ENCODE measurements around the gene DPH7. TPM values are rescaled to one million over a fixed set of nuclear protein-coding genes. Genes with fewer than 3 reads are reported as not detected.
A peak's percentile ranks its signal among the peaks of the same experiment; 100 is the strongest.
"Not testable (repeated sequence)": the region's sequence is repeated elsewhere in the genome, so short reads cannot be mapped to it uniquely, and the experiment has no call there.

Gene DPH7
- total and polyA plus RNA-seq, 4 donors, result 9.9 to 94.0 (median 30.2) TPM

DNA sequence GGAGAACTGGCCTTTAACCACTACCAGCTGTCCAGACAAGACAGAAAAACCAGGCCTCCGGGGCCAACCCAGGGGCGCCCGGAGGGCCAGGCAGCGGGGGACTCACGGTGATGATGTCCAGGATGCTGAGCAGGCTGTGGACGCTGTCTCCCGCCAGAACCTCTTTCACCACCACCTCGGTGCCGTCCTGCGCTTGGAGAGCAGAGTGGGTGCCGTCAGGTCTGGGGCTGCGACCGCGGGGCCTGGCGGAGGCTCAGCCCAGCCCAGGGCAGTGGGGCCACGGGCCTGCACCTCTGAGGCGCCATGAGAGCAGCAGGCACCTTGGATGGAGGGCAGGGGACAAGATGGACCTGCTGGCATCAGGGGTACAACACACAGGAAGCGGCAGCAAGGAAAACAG lies 38.2 kb downstream of the DPH7 start:
- Histone ChIP-seq H3K9me3 (ENCODE audit: control insufficient read depth, low read length) (no peaks in the 10 kb centered on the region), H3K36me3 (ENCODE audit: control insufficient read depth in 1 of 2, insufficient read depth in 2 of 2, low read length in 1 of 2) (no peaks in the 10 kb centered on the region), H3K27me3 (ENCODE audit: control insufficient read depth in 1 of 2, insufficient read depth in 2 of 2, low read length in 1 of 2) (no peaks in the 10 kb centered on the region), H3K4me3 (ENCODE audit: low read length in 2 of 2) (no peak overlapping the region), H3K4me1 (ENCODE audit: control insufficient read depth in 1 of 2, insufficient read depth in 2 of 2, low read length in 2 of 2) (no peaks in the 10 kb centered on the region), H3K27ac (ENCODE audit: low read depth in 1 of 2, low read length in 2 of 2) (no peak overlapping the region)
- intact Hi-C loops (cut with DNase I), result no loop called here
- WGBS, 2 donors, result 90 to 92% methylated on average over 18 of the region's 18 CpGs
- DNase-seq (peak in 1 of 2 donors; percentile 20), ATAC-seq (ENCODE audit: low FRiP score) (no peak)

DNA sequence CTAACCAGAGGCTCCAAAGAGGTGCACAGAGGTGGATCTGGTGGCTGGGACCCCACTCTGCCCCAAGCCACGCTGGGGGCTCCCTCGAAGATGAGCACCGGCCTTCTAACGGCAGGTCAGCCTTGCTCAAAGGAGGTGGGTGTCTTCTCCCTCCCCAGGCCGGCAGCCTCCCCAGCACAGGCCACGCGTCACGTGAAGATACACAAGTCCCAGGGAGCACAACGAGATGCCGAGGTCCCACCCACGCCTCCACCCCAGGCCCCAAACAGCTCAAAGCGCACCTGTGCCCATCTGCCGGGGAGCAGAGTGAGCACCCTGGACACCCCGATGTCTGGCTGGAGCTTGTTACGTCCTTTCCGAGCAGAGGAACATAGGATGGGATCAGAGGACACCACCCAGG lies 40.7 kb downstream of the DPH7 start:
- ATAC-seq (ENCODE audit: low FRiP score) (no peak), DNase-seq (peak in 1 of 2 donors; percentile 41)
- Histone ChIP-seq H3K4me1 (ENCODE audit: control insufficient read depth in 1 of 2, insufficient read depth in 2 of 2, low read length in 2 of 2) (peaks cover 0 to 2% of the 10 kb centered on the region in 2 donors), H3K27ac (ENCODE audit: low read depth in 1 of 2, low read length in 2 of 2) (no peak overlapping the region), H3K4me3 (ENCODE audit: low read length in 2 of 2) (no peak overlapping the region), H3K27me3 (ENCODE audit: control insufficient read depth in 1 of 2, insufficient read depth in 2 of 2, low read length in 1 of 2) (no peaks in the 10 kb centered on the region), H3K36me3 (ENCODE audit: control insufficient read depth in 1 of 2, insufficient read depth in 2 of 2, low read length in 1 of 2) (no peaks in the 10 kb centered on the region), H3K9me3 (ENCODE audit: control insufficient read depth, low read length) (no peaks in the 10 kb centered on the region)
- intact Hi-C loops (cut with DNase I), result no loop called here
- WGBS, 2 donors, result 96 to 97% methylated on average over 16 of the region's 16 CpGs

DNA sequence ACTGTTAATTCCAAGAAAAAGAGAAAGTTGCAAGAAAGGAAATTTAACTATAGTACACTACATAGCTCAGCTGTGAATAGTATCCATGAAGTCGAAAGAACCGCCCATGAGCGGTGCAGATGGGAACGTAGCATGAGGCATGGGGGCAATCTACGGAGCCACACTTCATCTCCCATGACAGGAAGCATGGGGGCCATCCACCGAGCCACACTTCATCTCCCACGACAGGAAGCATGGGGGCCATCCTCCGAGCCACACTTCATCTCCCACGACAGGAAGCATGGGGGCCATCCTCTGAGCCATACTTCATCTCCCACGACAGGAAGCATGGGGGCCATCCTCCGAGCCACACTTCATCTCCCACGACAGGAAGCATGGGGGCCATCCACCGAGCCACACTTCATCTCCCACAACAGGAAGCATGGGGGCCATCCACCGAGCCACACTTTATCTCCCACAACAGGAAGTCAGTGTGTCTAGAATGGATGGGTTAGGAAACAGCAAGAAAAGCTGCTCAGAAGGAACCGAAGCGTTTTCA lies 42.1 kb downstream of the DPH7 start:
- H3K27ac ChIP-seq (ENCODE audit: low read depth in 1 of 2, low read length in 2 of 2); H3K9me3 ChIP-seq (ENCODE audit: control insufficient read depth, low read length); DNase-seq; intact Hi-C loops (cut with DNase I); H3K36me3 ChIP-seq (ENCODE audit: control insufficient read depth in 1 of 2, insufficient read depth in 2 of 2, low read length in 1 of 2); H3K4me1 ChIP-seq (ENCODE audit: control insufficient read depth in 1 of 2, insufficient read depth in 2 of 2, low read length in 2 of 2); H3K4me3 ChIP-seq (ENCODE audit: low read length in 2 of 2); H3K27me3 ChIP-seq (ENCODE audit: control insufficient read depth in 1 of 2, insufficient read depth in 2 of 2, low read length in 1 of 2); ATAC-seq (ENCODE audit: low FRiP score): not testable (repeated sequence)
- 82 to 86% methylated on average over 16 of the region's 16 CpGs for WGBS, 2 donors

DNA sequence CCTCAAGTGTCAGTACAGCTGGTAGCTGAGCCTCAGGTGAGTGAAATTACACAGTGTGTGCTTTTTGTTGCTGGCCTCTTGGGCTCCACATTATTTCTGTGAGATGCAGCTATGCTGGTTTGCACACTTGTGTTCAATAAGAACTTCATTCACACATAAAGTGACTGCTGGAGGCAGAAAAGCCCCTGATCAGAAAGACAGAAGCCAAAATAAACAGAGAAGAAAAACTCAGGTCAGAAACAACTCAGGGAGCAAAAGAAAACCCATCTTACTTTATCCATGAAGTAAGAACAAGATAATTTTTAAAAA lies 43.7 kb downstream of the DPH7 start:
- Histone ChIP-seq H3K36me3 (ENCODE audit: control insufficient read depth in 1 of 2, insufficient read depth in 2 of 2, low read length in 1 of 2) (no peaks in the 10 kb centered on the region), H3K9me3 (ENCODE audit: control insufficient read depth, low read length) (no peaks in the 10 kb centered on the region), H3K27me3 (ENCODE audit: control insufficient read depth in 1 of 2, insufficient read depth in 2 of 2, low read length in 1 of 2) (no peaks in the 10 kb centered on the region), H3K4me1 (ENCODE audit: control insufficient read depth in 1 of 2, insufficient read depth in 2 of 2, low read length in 2 of 2) (peaks cover 0 to 2% of the 10 kb centered on the region in 2 donors), H3K4me3 (ENCODE audit: low read length in 2 of 2) (no peak overlapping the region), H3K27ac (ENCODE audit: low read depth in 1 of 2, low read length in 2 of 2) (no peak overlapping the region)
- intact Hi-C loops (cut with DNase I), result no loop called here
- ATAC-seq (ENCODE audit: low FRiP score) (no peak), DNase-seq (no peak)

DNA sequence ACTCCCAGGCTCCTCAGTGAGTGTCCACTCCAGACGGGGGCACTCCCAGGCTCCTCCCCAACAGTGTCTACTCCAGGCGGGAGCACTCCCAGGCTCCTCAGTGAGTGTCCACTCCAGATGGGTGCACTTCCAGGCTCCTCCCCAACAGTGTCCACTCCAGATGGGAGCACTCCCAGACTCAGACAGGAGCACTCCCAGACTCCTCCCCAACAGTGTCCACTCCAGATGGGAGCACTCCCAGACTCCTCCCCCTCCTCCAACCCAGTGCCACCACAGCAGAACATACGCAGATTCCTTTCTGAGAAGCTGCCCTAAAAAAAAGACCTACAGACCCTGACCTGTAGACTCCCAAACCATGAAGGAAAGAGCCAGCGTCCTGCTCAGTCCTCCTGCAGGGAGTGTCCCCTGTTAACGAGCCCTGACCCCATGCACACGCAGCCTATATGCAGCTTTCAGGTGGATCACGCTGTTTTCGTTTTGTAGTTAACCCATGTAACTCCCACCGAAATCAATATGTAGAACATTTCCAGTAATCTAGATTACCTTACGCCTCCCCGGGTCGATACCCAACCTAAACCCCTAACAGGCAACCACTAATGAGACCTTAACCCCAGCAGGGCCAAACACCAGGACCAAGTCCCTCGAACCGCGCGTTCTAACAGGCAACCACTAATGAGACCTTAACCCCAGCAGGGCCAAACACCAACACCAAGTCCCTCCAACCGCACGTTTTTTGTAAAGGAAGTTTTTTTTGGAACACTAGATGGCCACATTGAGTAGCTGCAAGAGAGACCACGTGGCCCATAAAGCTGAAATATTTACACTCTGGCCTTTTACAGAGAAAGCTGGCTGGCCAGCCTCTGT lies 44.2 kb downstream of the DPH7 start:
- Histone ChIP-seq H3K9me3 (ENCODE audit: control insufficient read depth, low read length) (no peaks in the 10 kb centered on the region), H3K36me3 (ENCODE audit: control insufficient read depth in 1 of 2, insufficient read depth in 2 of 2, low read length in 1 of 2) (no peaks in the 10 kb centered on the region), H3K4me3 (ENCODE audit: low read length in 2 of 2) (no peak overlapping the region), H3K27me3 (ENCODE audit: control insufficient read depth in 1 of 2, insufficient read depth in 2 of 2, low read length in 1 of 2) (no peaks in the 10 kb centered on the region), H3K4me1 (ENCODE audit: control insufficient read depth in 1 of 2, insufficient read depth in 2 of 2, low read length in 2 of 2) (peaks cover 0 to 2% of the 10 kb centered on the region in 2 donors), H3K27ac (ENCODE audit: low read depth in 1 of 2, low read length in 2 of 2) (no peak overlapping the region)
- DNase-seq, result no peak
- 48 to 51% methylated on average over 19 of the region's 19 CpGs for WGBS, 2 donors
- ATAC-seq (ENCODE audit: low FRiP score), result peak; percentile 50
- intact Hi-C loops (cut with DNase I), result no loop called here

DNA sequence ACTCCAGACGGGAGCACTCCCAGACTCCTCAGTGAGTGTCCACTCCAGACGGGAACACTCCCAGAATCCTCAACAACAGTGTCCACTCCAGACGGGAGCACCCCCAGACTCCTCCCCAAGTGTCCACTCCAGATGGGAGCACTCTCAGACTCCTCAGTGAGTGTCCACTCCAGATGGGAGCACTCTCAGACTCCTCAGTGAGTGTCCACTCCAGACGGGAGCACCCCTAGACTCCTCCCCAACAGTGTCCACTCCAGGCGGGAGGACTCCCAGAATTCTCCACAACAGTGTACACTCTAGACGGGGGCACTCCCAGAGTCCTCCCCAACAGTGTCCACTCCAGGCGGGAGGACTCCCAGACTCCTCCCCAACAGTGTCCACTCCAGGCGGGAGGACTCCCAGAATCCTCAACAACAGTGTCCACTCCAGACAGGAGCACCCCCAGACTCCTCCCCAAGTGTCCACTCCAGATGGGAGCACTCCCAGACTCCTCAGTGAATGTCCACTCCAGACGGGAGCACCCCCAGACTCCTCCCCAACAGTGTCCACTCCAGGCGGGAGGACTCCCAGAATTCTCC lies 45.7 kb downstream of the DPH7 start:
- WGBS, 2 donors, result 88% methylated on average over 10 of the region's 10 CpGs
- H3K4me1 ChIP-seq (ENCODE audit: control insufficient read depth in 1 of 2, insufficient read depth in 2 of 2, low read length in 2 of 2); ATAC-seq (ENCODE audit: low FRiP score); H3K9me3 ChIP-seq (ENCODE audit: control insufficient read depth, low read length); intact Hi-C loops (cut with DNase I); DNase-seq; H3K36me3 ChIP-seq (ENCODE audit: control insufficient read depth in 1 of 2, insufficient read depth in 2 of 2, low read length in 1 of 2); H3K27me3 ChIP-seq (ENCODE audit: control insufficient read depth in 1 of 2, insufficient read depth in 2 of 2, low read length in 1 of 2); H3K27ac ChIP-seq (ENCODE audit: low read depth in 1 of 2, low read length in 2 of 2); H3K4me3 ChIP-seq (ENCODE audit: low read length in 2 of 2): not testable (repeated sequence)

DNA sequence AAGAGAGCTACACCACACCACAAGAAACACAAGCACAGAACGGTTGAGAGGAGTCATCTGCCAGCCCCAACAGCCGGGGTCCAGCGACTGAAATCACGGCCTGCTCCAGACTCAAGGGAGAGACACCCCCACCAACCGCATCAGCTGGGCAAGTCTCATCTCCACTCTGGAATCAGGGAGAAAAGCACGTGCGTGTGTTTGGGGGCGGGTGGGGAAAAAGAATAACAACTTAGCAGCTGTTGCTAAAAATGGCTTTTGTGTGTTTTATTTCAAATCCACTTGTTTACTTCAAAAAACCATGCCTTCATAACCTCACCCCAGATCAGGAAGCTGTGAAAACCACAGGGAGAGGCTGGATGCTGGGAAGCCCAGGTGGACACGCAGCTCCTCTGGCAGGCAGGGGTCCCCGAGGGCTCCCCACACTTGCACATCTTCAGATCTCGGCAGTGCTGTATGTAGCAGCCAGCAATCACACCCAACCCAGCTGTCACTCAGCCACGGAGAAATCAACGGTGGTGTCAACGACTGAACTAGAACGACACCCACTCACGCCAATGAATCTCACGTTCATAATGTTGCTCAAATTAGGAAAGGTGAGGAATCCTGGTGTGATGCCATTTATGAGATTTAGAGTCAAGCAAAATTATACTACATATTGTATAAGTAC lies 47.5 kb downstream of the DPH7 start:
- Histone ChIP-seq H3K4me1 (ENCODE audit: control insufficient read depth in 1 of 2, insufficient read depth in 2 of 2, low read length in 2 of 2) (peaks cover 0 to 2% of the 10 kb centered on the region in 2 donors), H3K27ac (ENCODE audit: low read depth in 1 of 2, low read length in 2 of 2) (no peak overlapping the region), H3K4me3 (ENCODE audit: low read length in 2 of 2) (no peak overlapping the region), H3K27me3 (ENCODE audit: control insufficient read depth in 1 of 2, insufficient read depth in 2 of 2, low read length in 1 of 2) (no peaks in the 10 kb centered on the region), H3K9me3 (ENCODE audit: control insufficient read depth, low read length) (no peaks in the 10 kb centered on the region), H3K36me3 (ENCODE audit: control insufficient read depth in 1 of 2, insufficient read depth in 2 of 2, low read length in 1 of 2) (no peaks in the 10 kb centered on the region)
- DNase-seq (no peak), ATAC-seq (ENCODE audit: low FRiP score) (no peak)
- intact Hi-C loops (cut with DNase I), result no loop called here
- 75 to 78% methylated on average over 17 of the region's 17 CpGs for WGBS, 2 donors

DNA sequence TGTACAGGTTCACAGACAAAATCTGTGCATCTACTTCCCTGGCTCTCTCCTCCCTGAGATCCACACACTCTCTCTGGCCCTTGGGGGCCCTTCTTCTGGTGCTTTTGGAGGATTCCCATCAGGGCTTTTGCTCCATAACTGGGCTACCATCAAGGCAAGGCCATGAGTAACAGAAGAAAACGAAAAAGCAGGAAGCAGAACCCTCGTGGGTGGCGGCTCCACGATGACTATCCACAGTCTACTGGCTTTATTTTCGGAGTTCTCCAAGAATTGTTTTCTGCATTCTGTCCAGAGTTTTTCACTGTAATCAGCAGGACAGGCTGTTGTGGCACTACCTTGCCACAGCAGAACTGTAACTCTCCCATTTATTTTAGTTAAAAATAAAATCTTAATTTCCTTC lies 48.4 kb downstream of the DPH7 start:
- H3K4me3 ChIP-seq (ENCODE audit: low read length in 2 of 2), result no peak overlapping the region
- no peaks in the 10 kb centered on the region for H3K27me3 ChIP-seq (ENCODE audit: control insufficient read depth in 1 of 2, insufficient read depth in 2 of 2, low read length in 1 of 2)
- H3K9me3 ChIP-seq (ENCODE audit: control insufficient read depth, low read length), result no peaks in the 10 kb centered on the region
- no peak for ATAC-seq (ENCODE audit: low FRiP score)
- H3K4me1 ChIP-seq (ENCODE audit: control insufficient read depth in 1 of 2, insufficient read depth in 2 of 2, low read length in 2 of 2), result peaks cover 0 to 2% of the 10 kb centered on the region in 2 donors
- no peak for DNase-seq
- WGBS, 2 donors, result 78 to 82% methylated on average over 5 of the region's 5 CpGs
- H3K36me3 ChIP-seq (ENCODE audit: control insufficient read depth in 1 of 2, insufficient read depth in 2 of 2, low read length in 1 of 2), result no peaks in the 10 kb centered on the region
- no peak overlapping the region for H3K27ac ChIP-seq (ENCODE audit: low read depth in 1 of 2, low read length in 2 of 2)
- intact Hi-C loops (cut with DNase I), result no loop called here

Measured in aorta (tissue), 5 donors.